HCT116 (cell line): ENCODE results near the gene SULT6B1. TPM values are rescaled to one million over a fixed set of nuclear protein-coding genes. Genes with fewer than 3 reads are reported as not detected.

ENCODE experiments used
- ATAC-seq: fragments of 200-7000 bp; cut with Tn5 transposase; 2 replicates; pipeline ENCODE4 v1.9.1; 2020; ENCODE audit warnings: mild to moderate bottlenecking, moderate library complexity
- BruUV-seq: library from RNA; stranded (reverse); fragments of 400-500 nt; replicated peaks from 2 replicates; lab custom pipeline; 2021; lab: Mats Ljungman, UMichigan
- CTCF ChIA-PET: fragments of 300-600 bp; sonication (Branson Sonifier 250); formaldehyde crosslinking; loops from one replicate; lab custom pipeline; 2021; ENCODE audit warnings: antibody characterized with exemption; lab: Charles Lee
- POLR2A ChIA-PET: fragments of 300-600, 350-600 bp; sonication (Branson Sonifier 250); formaldehyde crosslinking; loops from one replicate; lab custom pipeline; 2021; ENCODE audit warnings: antibody characterized with exemption; lab: Charles Lee
- RAD21 ChIA-PET, 2 experiments: fragments of 300-600 bp; sonication (Branson Sonifier 250); formaldehyde crosslinking; loops; one replicate each; lab custom pipeline; 2023; ENCODE audit warnings: low total read pairs in 2 of 2; ENCODE audit not compliant: uncharacterized antibody in 2 of 2, unreplicated experiment in 2 of 2, low non-redundant PET in 1 of 2; lab: Charles Lee
- DNase-seq: peaks from one replicate; pipeline ENCODE4 v3.0.0-alpha.2; 2010; ENCODE audit warnings: low read depth, low spot score
- H2AFZ ChIP-seq: fragments of 200-600 bp; shearing (Covaris generic), sonication (generic); 2 replicates; pipeline ENCODE4 v1.6.1; 2017; ENCODE audit warnings: low read depth, mixed run types, mixed read lengths, antibody characterized with exemption, low read length; ENCODE audit not compliant: poor library complexity, severe bottlenecking
- H3K27ac ChIP-seq: 2 replicates; pipeline ENCODE4 v1.5.1; 2012; ENCODE audit warnings: low read depth, low read length
- H3K27me3 ChIP-seq: fragments of 200-600 bp; sonication (generic); 2 replicates; pipeline ENCODE4 v1.6.1; 2016; ENCODE audit warnings: mixed run types, low read length, mixed read lengths; ENCODE audit not compliant: insufficient read depth
- H3K36me3 ChIP-seq, 2 experiments: fragments of 200-500 bp in 1 of 2; fragments of 200-600 bp in 1 of 2; sonication (Bioruptor generic) in 1 of 2; sonication (generic) in 1 of 2; 2 replicates each; pipeline versions ENCODE4 v1.5.1 to v1.6.1; 2014 to 2016; ENCODE audit warnings: low read length in 2 of 2, inconsistent platforms in 1 of 2, mixed read lengths in 1 of 2, mixed run types in 1 of 2; ENCODE audit not compliant: insufficient read depth in 2 of 2, control insufficient read depth in 1 of 2
- H3K4me1 ChIP-seq, 2 experiments: fragments of 200-600 bp in 1 of 2; sonication (generic) in 1 of 2; 2 replicates each; pipeline versions ENCODE4 v1.5.1 to v1.6.1; 2012 to 2017; ENCODE audit warnings: low read length in 2 of 2, inconsistent platforms in 1 of 2, mild to moderate bottlenecking in 1 of 2, mixed read lengths in 1 of 2, mixed run types in 1 of 2, moderate library complexity in 1 of 2; ENCODE audit not compliant: insufficient read depth in 2 of 2, control insufficient read depth in 1 of 2
- H3K4me2 ChIP-seq: fragments of 200-600 bp; sonication (generic); 2 replicates; pipeline ENCODE4 v1.6.1; 2017; ENCODE audit warnings: mixed run types, low read length, mixed read lengths
- H3K4me3 ChIP-seq, 2 experiments: fragments of 200-600 bp in 1 of 2; sonication (generic) in 1 of 2; replicated peaks in 1 of 2; 2 replicates each; pipeline ENCODE4 v1.5.1; 2011 to 2016; ENCODE audit warnings: low read length in 2 of 2, control low read depth in 1 of 2, low read depth in 1 of 2, mild to moderate bottlenecking in 1 of 2, mixed read lengths in 1 of 2, mixed run types in 1 of 2
- H3K79me2 ChIP-seq: fragments of 200-600 bp; sonication (generic); 2 replicates; pipeline ENCODE4 v1.6.1; 2017; ENCODE audit warnings: mild to moderate bottlenecking, mixed run types, low read length, moderate library complexity, mixed read lengths; ENCODE audit not compliant: insufficient read depth
- H3K9ac ChIP-seq: fragments of 200-600 bp; sonication (generic); 2 replicates; pipeline ENCODE4 v1.6.1; 2016; ENCODE audit warnings: low read length, mixed read lengths
- H3K9me2 ChIP-seq: fragments of 200-600 bp; sonication (generic), shearing (Covaris generic); 2 replicates; pipeline ENCODE4 v1.6.1; 2017; ENCODE audit warnings: mixed run types, mild to moderate bottlenecking, moderate library complexity; ENCODE audit not compliant: insufficient read depth
- H3K9me3 ChIP-seq, 2 experiments: fragments of 200-500 bp in 1 of 2; fragments of 200-600 bp in 1 of 2; sonication (Bioruptor generic) in 1 of 2; sonication (generic) in 1 of 2; 2 replicates each; pipeline ENCODE4 v1.6.1; 2014 to 2017; ENCODE audit warnings: low read length in 2 of 2, mixed read lengths in 2 of 2, inconsistent platforms in 1 of 2, low read depth in 1 of 2, mild to moderate bottlenecking in 1 of 2, mixed run types in 1 of 2, moderate library complexity in 1 of 2; ENCODE audit not compliant: control insufficient read depth in 1 of 2, insufficient read depth in 1 of 2
- H4K20me1 ChIP-seq: fragments of 200-600 bp; sonication (generic), shearing (Covaris generic); 2 replicates; pipeline ENCODE4 v1.6.1; 2017; ENCODE audit warnings: mixed run types, mild to moderate bottlenecking, moderate library complexity; ENCODE audit not compliant: insufficient read depth
- POLR2A ChIP-seq: IDR thresholded peaks from 2 replicates; pipeline ENCODE4 v1.7.0; 2011; ENCODE audit warnings: borderline replicate concordance; ENCODE audit not compliant: insufficient read depth, insufficient read length; ENCODE audit errors: extremely low read depth
- POLR2AphosphoS5 ChIP-seq: IDR thresholded peaks from 2 replicates; pipeline ENCODE4 v1.6.1; 2011; ENCODE audit warnings: mild to moderate bottlenecking, low read depth, low read length, moderate library complexity
- REST ChIP-seq: IDR thresholded peaks from 2 replicates; pipeline ENCODE4 v1.6.1; 2012; ENCODE audit warnings: low read depth
- ZFX ChIP-seq: fragments of 450-650 bp; IDR thresholded peaks from 2 replicates; pipeline ENCODE4 v1.6.1; 2017
- intact Hi-C: fragments of 100-400 bp; cut with micrococcal nuclease; formaldehyde crosslinking; loops from 2 replicates; pipeline ENCODE4 v1.10.0; 2022
- total RNA-seq: library from RNA; stranded (reverse); gene quantifications from one replicate; pipeline ENCODE4 v1.2.1, GENCODE V29; 2021; ENCODE audit not compliant: unreplicated experiment
- TF ChIP-seq, protein P1 (sequence below), 3 experiments: fragments of 200-600 bp in 1 of 3; sonication (generic) in 1 of 3; IDR thresholded peaks in 2 of 3; conservative IDR thresholded peaks in 1 of 3; 2 replicates each; pipeline ENCODE4 v1.5.1; 2012 to 2017; ENCODE audit warnings: low read depth in 2 of 3, low read length in 2 of 3, antibody characterized with exemption in 1 of 3, borderline replicate concordance in 1 of 3, control low read depth in 1 of 3, mild to moderate bottlenecking in 1 of 3, mixed read lengths in 1 of 3, mixed run types in 1 of 3, moderate library complexity in 1 of 3; ENCODE audit not compliant: insufficient read depth in 1 of 3

Gene SULT6B1
- total RNA-seq, 1 experiment from 2014 or later = not detected

- no peak for TF ChIP-seq REST
Observed at GRCh38 chr2:37156857-37157714, 31.4 kb downstream of the SULT6B1 start, which contains the start of gene EIF2AK2 (continued).

DNA sequence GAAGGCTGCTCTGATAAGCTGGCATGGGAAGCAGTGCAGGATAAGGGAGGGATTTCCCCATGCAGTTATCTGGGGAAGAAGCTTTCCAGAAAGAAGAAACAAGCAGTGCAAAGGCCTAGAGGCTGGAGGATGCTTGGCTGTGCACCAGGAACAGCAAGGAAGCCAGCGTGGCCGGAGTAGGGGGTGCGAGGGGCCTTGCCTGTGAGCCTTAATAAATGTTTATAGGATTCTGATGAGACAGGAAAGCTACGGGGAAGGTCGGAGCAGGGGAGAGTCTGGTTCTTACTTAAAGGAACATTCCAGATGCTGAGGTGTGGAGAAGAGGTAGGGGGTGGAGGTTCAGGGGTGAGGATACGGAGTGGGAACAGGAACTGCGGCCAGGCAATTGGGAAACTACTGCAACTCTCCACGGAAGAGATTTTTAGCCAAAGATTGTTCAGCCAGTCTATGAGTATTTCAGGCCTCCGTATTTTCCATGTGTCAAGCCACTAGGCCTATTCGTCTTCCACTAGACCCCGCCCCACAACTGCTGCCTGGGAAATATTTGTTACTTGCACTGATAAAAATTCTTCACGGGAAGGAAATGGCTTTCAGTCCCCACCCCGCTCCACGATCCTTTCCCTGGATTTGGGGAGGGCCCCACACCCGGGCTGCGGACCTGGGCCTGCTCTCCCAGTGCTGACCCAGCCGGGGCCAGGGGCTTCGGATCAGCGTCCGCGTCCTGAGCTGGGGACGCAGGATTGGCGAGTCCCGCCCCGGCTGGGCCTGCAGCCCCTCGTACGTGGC lies 32.2 kb downstream of the SULT6B1 start:
- H3K79me2 ChIP-seq = peaks cover 44% of the 10 kb centered on the region
- RAD21 ChIA-PET = interaction anchor here in 1 of 2 experiments (0.7 kb wide), 1 partner anchor 498 kb away, joined by 3 read pairs; no protein-coding TSS in a partner anchor

More for the DNA sequence above, 32.2 kb downstream of the SULT6B1 start:
- no TSS peak for BruUV-seq
- Histone ChIP-seq H3K4me3 (peak overlapping the region; percentile 76 to 81), H3K27ac (peak overlapping the region; percentile 67), H3K4me1 (peaks cover 10 to 18% of the 10 kb centered on the region in 2 experiments), H3K9me3 (no peaks in the 10 kb centered on the region), H3K36me3 (no peaks in the 10 kb centered on the region), H3K9me2 (no peaks in the 10 kb centered on the region), H3K4me2 (peak overlapping the region; percentile 84), H3K27me3 (no peaks in the 10 kb centered on the region), H3K9ac (peak overlapping the region; percentile 88), H2AFZ (peak overlapping the region; percentile 36), H4K20me1 (no peaks in the 10 kb centered on the region)
- DNase-seq = peak; percentile 7
- POLR2A ChIA-PET = no interaction called here
- intact Hi-C loops = no loop called here
- ATAC-seq = peak; percentile 65
- TF ChIP-seq ZFX (peak; percentile 93), POLR2AphosphoS5 (no peak), POLR2A (no peak)
- TF ChIP-seq, protein P1, sequence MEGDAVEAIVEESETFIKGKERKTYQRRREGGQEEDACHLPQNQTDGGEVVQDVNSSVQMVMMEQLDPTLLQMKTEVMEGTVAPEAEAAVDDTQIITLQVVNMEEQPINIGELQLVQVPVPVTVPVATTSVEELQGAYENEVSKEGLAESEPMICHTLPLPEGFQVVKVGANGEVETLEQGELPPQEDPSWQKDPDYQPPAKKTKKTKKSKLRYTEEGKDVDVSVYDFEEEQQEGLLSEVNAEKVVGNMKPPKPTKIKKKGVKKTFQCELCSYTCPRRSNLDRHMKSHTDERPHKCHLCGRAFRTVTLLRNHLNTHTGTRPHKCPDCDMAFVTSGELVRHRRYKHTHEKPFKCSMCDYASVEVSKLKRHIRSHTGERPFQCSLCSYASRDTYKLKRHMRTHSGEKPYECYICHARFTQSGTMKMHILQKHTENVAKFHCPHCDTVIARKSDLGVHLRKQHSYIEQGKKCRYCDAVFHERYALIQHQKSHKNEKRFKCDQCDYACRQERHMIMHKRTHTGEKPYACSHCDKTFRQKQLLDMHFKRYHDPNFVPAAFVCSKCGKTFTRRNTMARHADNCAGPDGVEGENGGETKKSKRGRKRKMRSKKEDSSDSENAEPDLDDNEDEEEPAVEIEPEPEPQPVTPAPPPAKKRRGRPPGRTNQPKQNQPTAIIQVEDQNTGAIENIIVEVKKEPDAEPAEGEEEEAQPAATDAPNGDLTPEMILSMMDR (IDR thresholded peaks at IDR 0.05 in 2 of 3, conservative IDR thresholded peaks at IDR 0.05 in 1 of 3; ENCODE audit: borderline replicate concordance in 1 of 3, insufficient read depth in 1 of 3, low read depth in 2 of 3, low read length in 2 of 3) = no peak
- CTCF ChIA-PET = no interaction called here
